ENCODE results near the gene AK2. TPM values are rescaled to one million over a fixed set of nuclear protein-coding genes. Genes with fewer than 3 reads are reported as not detected.

The AK2 gene
- total RNA-seq, 1 experiment from 2014 or later, result 159 TPM

DNA sequence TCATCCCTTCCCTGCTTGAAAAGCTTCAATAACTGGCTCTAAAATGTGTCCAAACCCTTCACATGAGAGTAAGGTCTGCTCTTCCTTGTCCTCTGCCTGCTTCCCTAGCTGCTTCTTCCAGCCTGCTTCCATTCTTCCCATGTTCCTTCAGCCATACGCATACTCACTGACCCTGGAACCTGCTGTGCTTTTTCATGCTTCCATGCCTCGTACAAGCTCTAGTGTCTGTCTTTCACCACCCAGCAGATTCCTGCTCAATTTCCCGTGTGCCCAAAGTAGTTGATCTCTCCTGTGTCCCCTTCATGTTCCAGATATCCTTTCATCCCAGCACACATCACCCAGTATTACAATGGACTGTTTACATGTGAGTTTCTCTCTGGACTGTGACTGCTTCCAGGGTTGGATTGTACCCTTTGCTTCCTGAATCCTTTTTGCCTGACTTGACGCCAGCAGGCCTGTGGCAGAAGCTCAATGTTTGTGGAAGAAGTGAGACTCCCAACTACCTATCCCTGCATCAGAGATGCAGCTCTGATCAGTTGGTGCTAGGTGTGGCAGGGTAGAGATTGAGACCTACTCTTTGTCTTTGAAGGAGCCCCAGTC is 36.2 kb downstream of the AK2 start:
- Histone ChIP-seq H2BK5ac (ENCODE audit: insufficient read length, low read length) (no peak overlapping the region), H3K27me3 (ENCODE audit: insufficient read depth, low read length) (no peaks in the 10 kb centered on the region), H3K79me2 (ENCODE audit: insufficient read depth, low read length) (no peaks in the 10 kb centered on the region), H3K23me2 (ENCODE audit: insufficient read length, low read depth, low read length, poor library complexity, severe bottlenecking) (no peaks in the 10 kb centered on the region), H3K23ac (ENCODE audit: insufficient read length, low read depth, low read length) (no peak overlapping the region), H3K9me3 (ENCODE audit: control insufficient read depth, low read depth, low read length) (no peaks in the 10 kb centered on the region), H3T11ph (ENCODE audit: low read length) (no peak overlapping the region), H3K4me1 (ENCODE audit: insufficient read depth, low read length) (no peaks in the 10 kb centered on the region), H3K4ac (ENCODE audit: low read depth, low read length) (no peak overlapping the region), H3K56ac (ENCODE audit: insufficient read length, low read depth, low read length) (no peak overlapping the region), H3K9ac (ENCODE audit: extremely low read depth, insufficient read length, low read length) (no peak overlapping the region), H3K27ac (ENCODE audit: insufficient read length, low read depth, low read length) (no peak overlapping the region), H4K8ac (replicated peaks; ENCODE audit: insufficient read length, low read depth, low read length) (no peak overlapping the region), H4K91ac (ENCODE audit: insufficient read length, low read depth, low read length) (no peak overlapping the region), H4K20me1 (ENCODE audit: control insufficient read depth, insufficient read depth, insufficient read length) (no peaks in the 10 kb centered on the region), H2AFZ (ENCODE audit: low read length) (no peak overlapping the region), H3K18ac (ENCODE audit: insufficient read length, low read depth, low read length) (no peak overlapping the region), H3K14ac (ENCODE audit: insufficient read depth, low read length) (no peak overlapping the region), H3K79me1 (ENCODE audit: insufficient read depth, low read depth, low read length, poor library complexity, severe bottlenecking) (no peaks in the 10 kb centered on the region), H2AK5ac (ENCODE audit: insufficient read length, low read length) (no peak overlapping the region), H2BK12ac (ENCODE audit: insufficient read length, low read depth, low read length) (no peak overlapping the region), H3K4me2 (ENCODE audit: insufficient read depth, insufficient read length, low read length) (no peak overlapping the region), H2BK120ac (ENCODE audit: low read depth, low read length, poor library complexity, severe bottlenecking) (no peak overlapping the region), H4K5ac (ENCODE audit: insufficient read length, low read depth, low read length) (no peak overlapping the region), H2BK20ac (ENCODE audit: low read depth, low read length, poor library complexity, severe bottlenecking) (no peak overlapping the region), H2BK15ac (ENCODE audit: low read depth, low read length) (no peak overlapping the region)
- Mint-ChIP-seq H3K9me3 (no peaks in the 10 kb centered on the region), H3K4me3 (no peak overlapping the region), H3K27me3 (ENCODE audit: low read depth) (no peaks in the 10 kb centered on the region; the same call in 1 of the 2 replicates), H3K4me1 (peaks cover 18 to 23% of the 10 kb centered on the region in 2 experiments), H3K27ac (peak overlapping the region in 1 of 3 experiments; percentile 9; a peak in 1 of 7 replicates), H3K36me3 (ENCODE audit: insufficient read depth in 1 of 3, low read depth in 3 of 3) (no peaks in the 10 kb centered on the region)
- DNase-seq, result no peak
- no CpG with 5 or more reads among the region's 4 CpGs for WGBS (ENCODE audit: extremely low coverage, insufficient read length, low lambda C conversion rate)
- TF ChIP-seq, protein P1, sequence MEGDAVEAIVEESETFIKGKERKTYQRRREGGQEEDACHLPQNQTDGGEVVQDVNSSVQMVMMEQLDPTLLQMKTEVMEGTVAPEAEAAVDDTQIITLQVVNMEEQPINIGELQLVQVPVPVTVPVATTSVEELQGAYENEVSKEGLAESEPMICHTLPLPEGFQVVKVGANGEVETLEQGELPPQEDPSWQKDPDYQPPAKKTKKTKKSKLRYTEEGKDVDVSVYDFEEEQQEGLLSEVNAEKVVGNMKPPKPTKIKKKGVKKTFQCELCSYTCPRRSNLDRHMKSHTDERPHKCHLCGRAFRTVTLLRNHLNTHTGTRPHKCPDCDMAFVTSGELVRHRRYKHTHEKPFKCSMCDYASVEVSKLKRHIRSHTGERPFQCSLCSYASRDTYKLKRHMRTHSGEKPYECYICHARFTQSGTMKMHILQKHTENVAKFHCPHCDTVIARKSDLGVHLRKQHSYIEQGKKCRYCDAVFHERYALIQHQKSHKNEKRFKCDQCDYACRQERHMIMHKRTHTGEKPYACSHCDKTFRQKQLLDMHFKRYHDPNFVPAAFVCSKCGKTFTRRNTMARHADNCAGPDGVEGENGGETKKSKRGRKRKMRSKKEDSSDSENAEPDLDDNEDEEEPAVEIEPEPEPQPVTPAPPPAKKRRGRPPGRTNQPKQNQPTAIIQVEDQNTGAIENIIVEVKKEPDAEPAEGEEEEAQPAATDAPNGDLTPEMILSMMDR (conservative IDR thresholded peaks at IDR 0.05), result no peak
